HUES64 (cell line): ENCODE data around the gene NUDT9.
"Not testable (repeated sequence)": the region's sequence is repeated elsewhere in the genome, so short reads cannot be mapped to it uniquely, and the experiment has no call there.

ENCODE experiments used
- H3K27ac ChIP-seq: 2 replicates; pipeline ENCODE4 v1.7.0; 2013; ENCODE audit warnings: low read depth, low read length, inconsistent platforms
- H3K27me3 ChIP-seq: 2 replicates; pipeline ENCODE4 v1.6.1; 2013; ENCODE audit warnings: mild to moderate bottlenecking, low read length; ENCODE audit not compliant: insufficient read depth
- H3K36me3 ChIP-seq: 2 replicates; pipeline ENCODE4 v1.6.1; 2013; ENCODE audit warnings: mild to moderate bottlenecking, low read length; ENCODE audit not compliant: insufficient read depth
- H3K4me1 ChIP-seq: 2 replicates; pipeline ENCODE4 v1.6.1; 2013; ENCODE audit warnings: mild to moderate bottlenecking, low read length, moderate library complexity; ENCODE audit not compliant: insufficient read depth
- H3K4me3 ChIP-seq: 2 replicates; pipeline ENCODE4 v1.5.1; 2013; ENCODE audit warnings: mild to moderate bottlenecking, low read length, moderate library complexity
- H3K9ac ChIP-seq: 2 replicates; pipeline ENCODE4 v1.6.1; 2013; ENCODE audit warnings: mild to moderate bottlenecking, low read depth, low read length
- H3K9me3 ChIP-seq: 2 replicates; pipeline ENCODE4 v1.6.1; 2013; ENCODE audit warnings: low read depth, low read length; ENCODE audit not compliant: insufficient read depth
- WGBS: fragments of 150-250, 120-280 bp; methylation state at CpG from one replicate; pipeline ENCODE4 v1.1.7; 2013; ENCODE audit warnings: missing lambda C conversion rate; 5-methylcytosine and 5-hydroxymethylcytosine counted together

NUDT9 gene

GRCh38 chr4:87409420-87409939 is 12.9 kb upstream of the NUDT9 start:
- Histone ChIP-seq H3K9ac (no peak overlapping the region), H3K27ac (no peak overlapping the region), H3K27me3 (no peaks in the 10 kb centered on the region), H3K4me3 (no peak overlapping the region), H3K9me3 (no peaks in the 10 kb centered on the region; the same call in 1 of the 2 replicates), H3K36me3 (no peaks in the 10 kb centered on the region), H3K4me1 (no peaks in the 10 kb centered on the region)
- WGBS: 99% methylated on average over 3 of the region's 3 CpGs

DNA sequence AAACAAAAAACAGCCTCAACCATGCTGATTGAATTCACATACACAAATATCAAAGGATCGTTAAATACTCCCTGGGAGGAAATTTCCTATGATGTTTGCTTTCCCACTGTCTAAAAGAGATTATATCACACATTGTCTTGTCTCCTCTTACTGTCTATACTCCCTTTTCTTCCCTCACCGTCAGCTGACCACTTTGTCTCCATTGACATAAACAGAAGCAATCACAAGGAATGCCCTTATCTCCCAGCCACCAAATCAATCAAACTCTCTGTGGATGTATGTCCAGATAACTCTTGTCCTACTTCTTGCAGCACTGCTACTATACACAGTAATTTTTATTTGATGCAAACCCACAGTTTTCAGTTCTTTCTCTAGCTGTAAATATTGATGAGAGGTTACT is 12.2 kb upstream of the NUDT9 start:
- Histone ChIP-seq H3K4me3 (no peak overlapping the region), H3K27me3 (no peaks in the 10 kb centered on the region), H3K36me3 (no peaks in the 10 kb centered on the region), H3K9ac (no peak overlapping the region), H3K9me3 (no peaks in the 10 kb centered on the region; the same call in 1 of the 2 replicates), H3K4me1 (no peaks in the 10 kb centered on the region), H3K27ac (no peak overlapping the region)
- 93% methylated on average over 2 of the region's 2 CpGs for WGBS

DNA sequence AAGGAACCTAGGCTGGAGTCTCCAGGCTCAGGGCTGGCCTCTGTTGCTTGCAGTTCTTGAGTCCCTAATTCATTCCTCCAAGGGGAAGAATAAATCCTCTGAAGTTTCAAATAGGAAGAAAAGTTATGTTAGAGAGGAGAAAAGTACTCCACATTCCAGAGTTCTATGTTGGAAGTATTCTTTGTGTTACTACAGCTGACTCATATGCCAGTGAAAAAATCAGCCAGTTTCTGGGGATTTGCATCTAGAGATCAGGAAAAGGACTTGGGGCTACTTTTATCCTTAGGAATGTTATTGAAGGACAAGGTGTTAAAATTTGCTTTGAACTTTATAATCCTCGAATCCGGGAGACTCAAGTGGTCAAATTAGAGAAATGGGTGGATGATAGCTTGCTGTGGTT is 11.7 kb upstream of the NUDT9 start:
- Histone ChIP-seq H3K36me3 (no peaks in the 10 kb centered on the region), H3K9me3 (no peaks in the 10 kb centered on the region; the same call in 1 of the 2 replicates), H3K27ac (no peak overlapping the region), H3K27me3 (no peaks in the 10 kb centered on the region), H3K9ac (no peak overlapping the region), H3K4me1 (no peaks in the 10 kb centered on the region), H3K4me3 (no peak overlapping the region)
- WGBS: 89% methylated on average over 2 of the region's 2 CpGs

DNA sequence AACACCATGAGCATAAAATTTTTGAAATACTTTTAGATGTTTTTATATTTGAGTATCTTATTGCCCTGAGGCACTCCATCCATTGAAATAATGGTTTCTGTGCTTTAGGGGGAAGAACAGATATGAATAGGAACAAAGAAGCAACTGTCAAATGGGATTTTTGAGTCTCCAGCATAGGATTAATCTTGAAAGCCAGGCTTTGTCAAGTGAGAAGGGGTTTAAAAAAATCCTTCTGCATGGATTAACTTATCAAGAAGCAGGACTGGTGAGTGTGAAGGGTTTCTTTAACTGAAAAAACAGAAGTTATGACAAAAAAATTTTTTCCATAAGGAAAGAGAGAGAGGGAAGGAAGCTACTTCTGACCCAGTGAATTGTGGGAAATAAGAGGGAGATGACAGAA is 7.6 kb upstream of the NUDT9 start:
- Histone ChIP-seq H3K36me3 (no peaks in the 10 kb centered on the region), H3K4me1 (peaks cover 3% of the 10 kb centered on the region), H3K9ac (no peak overlapping the region), H3K4me3 (no peak overlapping the region), H3K9me3 (no peaks in the 10 kb centered on the region; the same call in 1 of the 2 replicates), H3K27me3 (no peaks in the 10 kb centered on the region), H3K27ac (no peak overlapping the region)

DNA sequence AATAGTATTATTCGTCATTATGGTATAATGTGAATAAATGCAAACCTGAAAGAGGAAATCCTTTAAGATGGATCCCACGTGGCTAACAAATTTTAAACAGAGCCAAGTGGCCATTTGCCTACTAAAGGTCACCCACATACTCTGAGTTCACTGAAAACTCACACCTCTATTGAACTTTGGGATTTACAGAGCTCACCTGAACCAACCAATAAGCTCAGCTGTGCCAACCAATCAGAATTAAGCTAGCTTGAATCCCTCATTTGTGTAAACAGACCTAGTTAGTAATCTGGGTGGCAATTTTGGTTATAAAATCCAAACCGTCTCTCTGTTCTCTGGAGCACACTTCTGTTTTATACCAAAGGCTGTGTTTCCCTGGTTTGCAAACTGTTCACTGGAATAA is 5.4 kb upstream of the NUDT9 start:
- Histone ChIP-seq H3K27ac (no peak overlapping the region), H3K9ac (no peak overlapping the region)
- 85% methylated on average over 3 of the region's 3 CpGs for WGBS

DNA sequence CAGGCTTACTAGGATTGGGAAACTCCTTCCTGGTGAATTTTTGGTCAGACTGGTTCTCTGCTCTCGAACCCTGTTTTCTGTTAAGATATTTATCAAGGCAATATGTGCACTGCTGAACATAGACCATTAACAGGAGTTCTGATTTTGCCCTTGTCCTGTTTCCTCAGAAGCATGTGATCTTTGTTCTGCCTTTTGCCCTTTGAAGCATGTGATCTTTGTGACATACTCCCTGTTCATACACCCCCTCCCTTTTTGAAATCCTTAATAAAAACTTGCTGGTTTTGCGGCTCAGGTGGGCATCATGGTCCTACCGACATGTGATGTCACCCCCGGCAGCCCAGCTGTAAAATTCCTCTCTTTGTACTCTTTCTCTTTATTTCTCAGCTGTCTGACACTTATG is 4.0 kb upstream of the NUDT9 start:
- not testable (repeated sequence) for H3K4me3 ChIP-seq, H3K27me3 ChIP-seq, H3K9ac ChIP-seq, H3K36me3 ChIP-seq, H3K9me3 ChIP-seq, H3K27ac ChIP-seq
- peaks cover 16% of the 10 kb centered on the region for H3K4me1 ChIP-seq
- 94% methylated on average over 4 of the region's 4 CpGs for WGBS

More for the DNA sequence above, 5.4 kb upstream of the NUDT9 start:
- no peaks in the 10 kb centered on the region; the same call in 1 of the 2 replicates for H3K9me3 ChIP-seq
- no peaks in the 10 kb centered on the region for H3K36me3 ChIP-seq
- H3K4me3 ChIP-seq: no peak overlapping the region
- no peaks in the 10 kb centered on the region for H3K27me3 ChIP-seq
- H3K4me1 ChIP-seq: peaks cover 16% of the 10 kb centered on the region

DNA sequence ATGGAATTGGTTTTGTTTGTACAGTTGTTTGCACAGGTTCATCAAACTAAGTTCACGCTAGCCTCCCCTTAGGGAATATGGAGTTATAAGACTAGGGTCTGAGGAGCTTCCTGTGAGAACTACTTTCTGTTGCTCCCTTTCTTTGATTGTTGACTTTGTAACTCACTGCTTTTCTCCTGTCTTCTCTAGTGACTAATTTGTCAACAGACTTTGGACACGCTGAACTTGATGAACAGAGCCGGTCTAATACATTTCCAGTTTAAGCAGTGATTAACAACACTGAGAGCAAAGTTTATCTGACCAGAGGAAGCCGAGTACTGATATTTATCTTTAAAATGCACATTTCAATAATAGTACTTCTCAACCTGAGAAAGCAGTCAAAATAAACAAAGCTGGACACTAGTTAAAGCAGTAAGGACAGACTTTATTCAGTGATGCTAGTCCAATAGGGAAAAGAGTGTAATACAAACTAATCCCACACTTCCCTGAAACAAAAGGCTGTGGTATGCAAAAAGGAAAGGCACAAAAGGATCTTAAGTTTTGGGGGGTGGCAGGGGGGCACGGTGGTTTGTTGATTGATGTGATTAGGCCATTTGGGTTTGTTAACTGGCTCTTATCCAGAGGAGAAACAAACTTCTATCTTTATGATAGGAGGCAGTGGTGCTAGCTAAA is 2.7 kb upstream of the NUDT9 start:
- Histone ChIP-seq H3K27me3 (no peaks in the 10 kb centered on the region), H3K4me3 (no peak overlapping the region), H3K27ac (no peak overlapping the region), H3K36me3 (no peaks in the 10 kb centered on the region), H3K9me3 (no peaks in the 10 kb centered on the region), H3K4me1 (peaks cover 22% of the 10 kb centered on the region), H3K9ac (no peak overlapping the region)
- whole genome bisulfite sequencing: 78% methylated on average over 5 of the region's 5 CpGs

- 81% methylated on average over 4 of the region's 4 CpGs for WGBS
- Histone ChIP-seq H3K4me1 (peaks cover 22% of the 10 kb centered on the region), H3K4me3 (no peak overlapping the region), H3K36me3 (no peaks in the 10 kb centered on the region), H3K9ac (no peak overlapping the region), H3K9me3 (no peaks in the 10 kb centered on the region), H3K27me3 (no peaks in the 10 kb centered on the region), H3K27ac (no peak overlapping the region)
Measured at GRCh38 chr4:87420276-87420830, 2.0 kb upstream of the NUDT9 start.

DNA sequence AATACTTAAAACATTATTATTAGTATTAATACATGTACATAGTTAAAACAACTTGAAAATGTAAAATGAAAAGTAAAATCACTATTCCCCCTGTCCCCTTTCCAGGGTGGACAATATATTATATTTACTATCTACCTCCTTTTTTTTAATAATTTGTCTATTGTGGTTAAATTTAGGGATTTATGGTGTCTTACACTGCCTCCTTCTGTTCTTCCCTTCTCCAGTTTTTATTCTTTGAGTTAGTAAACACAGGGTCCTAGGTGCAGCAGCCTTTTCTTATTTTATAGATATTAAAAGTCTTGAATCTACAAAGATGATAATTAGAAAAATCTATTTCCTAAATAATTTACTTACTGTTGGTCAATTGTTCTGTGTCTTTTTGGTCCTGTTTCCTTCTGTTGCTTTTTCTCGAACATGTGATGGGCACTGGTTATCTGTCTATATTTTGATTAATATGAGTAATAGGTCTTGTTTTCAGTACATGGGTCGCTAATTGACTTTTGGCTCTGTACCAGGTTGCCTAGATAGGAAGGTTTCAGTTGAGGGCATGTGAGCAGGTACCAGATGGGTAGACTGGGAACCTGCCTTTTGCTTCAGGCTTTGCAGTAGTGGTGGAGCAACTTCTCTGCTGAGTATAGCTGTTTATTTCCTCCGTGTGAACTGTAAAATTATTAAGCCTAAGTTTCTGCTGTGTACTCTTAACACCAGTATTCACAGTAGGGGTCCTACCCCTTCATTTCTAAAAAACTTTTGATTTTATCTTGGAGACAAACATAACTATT is 1.1 kb downstream of the NUDT9 start:
- H3K27ac ChIP-seq: no peak overlapping the region; the same call in 1 of the 2 replicates
- WGBS: 63% methylated on average over 3 of the region's 3 CpGs
- no peaks in the 10 kb centered on the region for H3K27me3 ChIP-seq
- H3K36me3 ChIP-seq: no peaks in the 10 kb centered on the region
- H3K9me3 ChIP-seq: no peaks in the 10 kb centered on the region
- peak overlapping the region; percentile 94 for H3K9ac ChIP-seq
- peak overlapping the region; percentile 93 for H3K4me3 ChIP-seq
- peaks cover 22% of the 10 kb centered on the region for H3K4me1 ChIP-seq

DNA sequence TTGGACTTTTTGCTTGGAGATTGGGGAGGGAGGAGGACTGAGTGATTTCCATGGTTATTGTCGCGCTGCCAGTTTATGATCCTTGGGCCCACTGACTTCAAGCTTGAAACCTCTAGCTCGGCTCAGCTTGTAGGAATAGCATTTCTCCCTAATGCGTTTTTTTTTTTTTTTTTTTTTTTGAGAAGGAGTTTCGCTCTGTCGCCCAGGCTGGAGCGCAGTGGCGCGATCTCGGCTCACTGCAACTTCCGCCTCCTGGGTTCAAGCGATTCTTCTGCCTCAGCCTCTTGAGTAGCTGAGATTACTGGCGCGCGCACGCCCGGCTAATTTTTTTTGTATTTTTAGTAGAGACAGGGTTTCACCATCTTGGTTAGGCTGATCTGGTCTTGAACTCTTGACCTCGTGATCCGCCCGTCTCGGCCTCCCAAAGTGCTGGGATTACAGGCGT is 1.7 kb downstream of the NUDT9 start:
- not testable (repeated sequence) for H3K27me3 ChIP-seq, H3K27ac ChIP-seq, H3K9me3 ChIP-seq, H3K36me3 ChIP-seq
- 92% methylated on average over 22 of the region's 22 CpGs for WGBS
- Histone ChIP-seq H3K4me3 (peak overlapping the region; percentile 93), H3K9ac (peak overlapping the region; percentile 33; the same call in 1 of the 2 replicates), H3K4me1 (peaks cover 22% of the 10 kb centered on the region)

GRCh38 chr4:87425711-87426110 is 3.3 kb downstream of the NUDT9 start:
- WGBS: 96% methylated on average over 2 of the region's 2 CpGs
- no peak overlapping the region for H3K9ac ChIP-seq
- no peaks in the 10 kb centered on the region for H3K9me3 ChIP-seq
- H3K36me3 ChIP-seq: no peaks in the 10 kb centered on the region
- no peak overlapping the region for H3K4me3 ChIP-seq
- H3K27me3 ChIP-seq: no peaks in the 10 kb centered on the region
- no peak overlapping the region for H3K27ac ChIP-seq
- peaks cover 10% of the 10 kb centered on the region for H3K4me1 ChIP-seq
